Measurements from ENCODE around the gene ADD3. TPM values are rescaled to one million over a fixed set of nuclear protein-coding genes. Genes with fewer than 3 reads are reported as not detected.
A peak's percentile ranks its signal among the peaks of the same experiment; 100 is the strongest.

The ADD3 gene
- total RNA-seq, 1 donor from 2014 or later: 43.8 TPM

DNA sequence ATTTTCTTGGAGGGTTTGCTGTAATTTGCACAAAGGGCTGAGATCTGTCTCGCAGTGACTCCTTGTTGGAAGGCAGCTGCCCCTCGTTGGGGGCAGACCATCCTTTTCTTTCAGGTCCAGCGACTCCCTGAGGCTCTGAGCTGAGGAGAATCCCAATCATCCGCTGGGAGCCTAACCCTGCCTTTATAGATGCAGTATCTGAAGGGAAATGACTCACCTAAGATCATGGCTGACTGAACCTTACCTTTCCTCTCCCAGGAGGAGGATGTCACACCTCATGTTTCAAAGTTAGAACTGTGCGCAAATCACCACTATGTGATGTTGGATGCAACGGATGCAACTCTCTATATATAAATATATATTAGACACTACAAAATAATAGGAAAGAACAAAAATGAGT lies 163.2 kb downstream of the ADD3 start:
- peak; percentile 46 for DNase-seq (ENCODE audit: low read depth)
- TF ChIP-seq, protein P1, sequence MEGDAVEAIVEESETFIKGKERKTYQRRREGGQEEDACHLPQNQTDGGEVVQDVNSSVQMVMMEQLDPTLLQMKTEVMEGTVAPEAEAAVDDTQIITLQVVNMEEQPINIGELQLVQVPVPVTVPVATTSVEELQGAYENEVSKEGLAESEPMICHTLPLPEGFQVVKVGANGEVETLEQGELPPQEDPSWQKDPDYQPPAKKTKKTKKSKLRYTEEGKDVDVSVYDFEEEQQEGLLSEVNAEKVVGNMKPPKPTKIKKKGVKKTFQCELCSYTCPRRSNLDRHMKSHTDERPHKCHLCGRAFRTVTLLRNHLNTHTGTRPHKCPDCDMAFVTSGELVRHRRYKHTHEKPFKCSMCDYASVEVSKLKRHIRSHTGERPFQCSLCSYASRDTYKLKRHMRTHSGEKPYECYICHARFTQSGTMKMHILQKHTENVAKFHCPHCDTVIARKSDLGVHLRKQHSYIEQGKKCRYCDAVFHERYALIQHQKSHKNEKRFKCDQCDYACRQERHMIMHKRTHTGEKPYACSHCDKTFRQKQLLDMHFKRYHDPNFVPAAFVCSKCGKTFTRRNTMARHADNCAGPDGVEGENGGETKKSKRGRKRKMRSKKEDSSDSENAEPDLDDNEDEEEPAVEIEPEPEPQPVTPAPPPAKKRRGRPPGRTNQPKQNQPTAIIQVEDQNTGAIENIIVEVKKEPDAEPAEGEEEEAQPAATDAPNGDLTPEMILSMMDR (conservative IDR thresholded peaks at IDR 0.05; ENCODE audit: low read depth, low read length): no peak
- no peak overlapping the region for H3K4me3 ChIP-seq (ENCODE audit: low read depth, low read length)

DNA sequence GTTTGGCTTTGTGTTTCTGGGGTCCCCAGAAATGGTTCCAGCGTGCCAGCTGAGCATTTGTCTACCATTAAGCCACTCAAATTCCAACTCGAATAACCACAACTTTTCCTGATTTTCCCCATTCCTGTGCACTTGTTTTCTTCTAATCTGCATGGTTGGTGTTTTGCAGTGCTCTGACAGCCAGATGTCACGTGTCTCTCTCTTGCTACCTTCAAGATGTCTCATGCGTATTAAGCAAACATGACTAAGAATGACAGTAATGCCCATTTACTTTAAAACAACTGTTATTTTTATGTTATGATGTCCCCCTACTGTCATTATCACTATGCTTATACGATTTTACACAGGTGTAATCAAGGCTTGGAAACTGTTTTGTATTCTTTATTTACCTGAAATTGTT lies 164.4 kb downstream of the ADD3 start:
- DNase-seq (ENCODE audit: low read depth): no peak
- no peak overlapping the region for H3K4me3 ChIP-seq (ENCODE audit: low read depth, low read length)
- TF ChIP-seq, protein P1 (conservative IDR thresholded peaks at IDR 0.05; ENCODE audit: low read depth, low read length): no peak

DNA sequence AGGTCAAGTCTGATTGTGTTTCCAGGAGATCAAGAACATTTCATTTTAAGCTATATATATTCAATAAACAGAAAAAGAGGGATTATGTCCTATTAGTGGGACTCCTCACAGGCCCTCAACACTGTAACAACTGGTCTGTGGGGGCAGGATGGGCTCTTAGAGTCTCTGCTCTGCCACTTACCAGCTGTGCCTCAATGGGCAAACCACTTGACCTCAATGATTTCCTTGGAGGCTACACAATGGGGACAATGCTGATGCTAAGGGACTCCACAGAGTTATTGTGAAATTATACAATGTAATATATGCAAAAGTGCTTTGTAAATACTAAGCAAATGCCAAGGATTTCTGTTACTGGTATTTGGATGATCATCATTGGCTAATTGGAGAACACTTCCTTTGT lies 166.4 kb downstream of the ADD3 start:
- TF ChIP-seq, protein P1 (conservative IDR thresholded peaks at IDR 0.05; ENCODE audit: low read depth, low read length): no peak
- no peak for DNase-seq (ENCODE audit: low read depth)
- H3K4me3 ChIP-seq (ENCODE audit: low read depth, low read length): no peak overlapping the region

DNA sequence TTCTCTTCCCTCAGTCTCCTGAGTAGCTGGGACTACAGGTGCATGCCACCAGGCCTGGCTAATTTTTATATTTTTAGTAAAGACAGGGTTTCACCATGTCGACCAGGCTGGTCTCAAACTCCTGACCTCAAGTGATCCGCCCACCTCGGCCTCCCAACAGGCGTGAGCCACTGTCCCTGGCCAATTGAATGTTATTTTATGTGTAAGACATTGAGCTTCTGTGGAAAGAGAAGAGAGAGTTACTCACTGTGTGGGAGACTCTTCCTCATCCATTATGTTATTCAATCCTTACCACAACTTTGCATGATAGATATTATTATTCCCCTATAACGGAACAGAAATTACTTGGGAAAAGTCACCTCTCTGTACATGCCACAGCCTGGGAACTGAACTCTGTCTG lies 167.0 kb downstream of the ADD3 start:
- TF ChIP-seq, protein P1 (conservative IDR thresholded peaks at IDR 0.05; ENCODE audit: low read depth, low read length): no peak
- no peak overlapping the region for H3K4me3 ChIP-seq (ENCODE audit: low read depth, low read length)
- no peak for DNase-seq (ENCODE audit: low read depth)

DNA sequence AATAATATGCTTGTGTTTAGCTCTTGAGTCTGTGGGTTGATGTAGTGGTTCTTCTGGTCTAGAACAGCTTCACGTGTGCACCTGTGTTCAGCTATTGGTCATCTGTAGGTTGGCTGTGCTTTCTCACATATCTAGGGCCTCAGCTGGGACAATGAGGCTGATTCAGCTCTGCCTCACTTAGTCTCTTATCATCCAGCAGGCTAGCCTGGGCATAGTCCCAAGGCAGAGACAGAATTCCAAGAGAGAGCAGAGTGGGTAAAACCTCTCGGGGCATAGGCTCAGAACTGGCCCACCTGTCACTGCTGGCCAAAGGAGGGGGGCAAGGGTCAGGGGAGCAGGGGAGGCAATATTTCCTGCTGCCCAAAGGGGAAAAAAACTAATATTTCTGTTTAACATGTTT lies 167.6 kb downstream of the ADD3 start:
- H3K4me3 ChIP-seq (ENCODE audit: low read depth, low read length): no peak overlapping the region
- DNase-seq (ENCODE audit: low read depth): no peak

DNA sequence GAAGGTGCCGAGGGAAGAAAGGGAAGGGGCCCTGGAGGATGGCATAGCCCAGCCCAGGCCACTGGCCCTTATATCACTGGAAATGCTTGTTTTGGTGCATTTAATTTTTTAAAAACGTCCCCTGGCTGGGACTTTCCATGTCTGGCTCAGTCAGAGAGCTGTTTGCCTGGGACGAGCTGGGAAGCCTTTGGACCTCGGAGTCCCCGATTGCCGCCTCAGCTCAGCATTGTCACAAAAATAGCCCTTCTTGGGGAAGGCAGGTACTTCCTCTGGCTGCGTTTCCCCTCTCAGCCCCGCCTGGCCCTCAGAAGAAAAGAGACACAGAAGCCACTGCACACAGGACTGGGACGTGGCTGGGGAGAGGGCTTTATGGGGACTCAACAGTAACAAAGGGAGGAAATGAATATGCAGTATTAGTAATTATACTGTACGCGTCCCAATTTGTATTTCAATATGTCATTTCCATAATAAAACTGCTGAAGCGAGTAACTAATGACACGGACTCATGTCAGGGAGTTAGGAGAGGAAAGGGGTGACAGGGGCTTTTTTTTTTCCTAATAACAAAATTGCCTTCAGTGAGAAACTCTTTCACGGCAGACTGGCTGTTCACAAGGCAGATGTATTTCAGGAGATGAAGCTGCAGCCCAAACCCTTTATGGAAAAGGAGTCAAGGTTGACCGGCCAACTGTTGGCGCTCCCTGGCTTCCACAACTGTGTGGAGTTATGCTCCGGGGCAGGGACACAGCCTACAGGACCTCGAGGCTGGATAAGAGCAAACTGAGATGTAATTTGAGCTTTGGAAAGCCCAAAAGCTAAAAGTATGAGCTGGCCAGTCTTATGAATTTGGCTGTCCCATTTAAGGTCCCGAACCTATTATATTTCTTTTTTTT lies 168.6 kb downstream of the ADD3 start:
- TF ChIP-seq, protein P1 (conservative IDR thresholded peaks at IDR 0.05; ENCODE audit: low read depth, low read length): no peak
- H3K4me3 ChIP-seq (ENCODE audit: low read depth, low read length): no peak overlapping the region
- DNase-seq (ENCODE audit: low read depth): no peak

More for the DNA sequence above, 167.6 kb downstream of the ADD3 start:
- TF ChIP-seq, protein P1 (conservative IDR thresholded peaks at IDR 0.05; ENCODE audit: low read depth, low read length): no peak

DNA sequence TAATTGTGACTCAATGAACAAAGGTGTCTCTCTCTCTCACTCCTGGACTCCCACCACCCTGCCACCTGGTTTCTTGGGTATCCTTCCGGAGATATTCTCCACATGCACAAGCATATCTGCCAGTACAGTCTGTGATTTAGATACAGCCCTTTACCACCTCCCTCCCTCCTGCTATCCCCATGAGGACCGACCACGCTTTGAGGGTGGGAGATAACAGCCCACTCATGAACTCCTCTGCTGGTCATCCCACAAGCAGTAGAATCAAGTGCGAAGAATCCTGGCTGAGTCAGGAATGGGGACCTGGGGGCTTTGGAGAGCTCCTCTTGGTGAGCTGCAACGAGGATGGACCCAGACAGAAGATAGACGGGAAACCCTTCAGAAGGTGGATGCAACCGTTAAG lies 171.4 kb downstream of the ADD3 start:
- H3K4me3 ChIP-seq (ENCODE audit: low read depth, low read length): no peak overlapping the region
- TF ChIP-seq, protein P1 (conservative IDR thresholded peaks at IDR 0.05; ENCODE audit: low read depth, low read length): no peak
- DNase-seq (ENCODE audit: low read depth): no peak

Measured in epithelial cell of proximal tubule (primary cell).